Natural killer cell (primary cell): ENCODE measurements around the gene LCA5L. TPM values are rescaled to one million over a fixed set of nuclear protein-coding genes. Genes with fewer than 3 reads are reported as not detected.

Source experiments
- ATAC-seq, 3 donors: fragments of 150-1000 bp in 2 of 3; fragments of 200-7000 bp in 1 of 3; cut with Tn5 transposase; 1 replicate in 1 of 3; 2 replicates in 2 of 3; pipeline ENCODE4 v1.10.0; 2021; ENCODE audit warnings: mild to moderate bottlenecking in 2 of 3, moderate library complexity in 2 of 3
- DNase-seq, 2 donors: peaks; one replicate each; pipeline versions ENCODE4 v3.0.0 to v3.0.0-alpha.2; 2013 to 2021; ENCODE audit warnings: mixed read lengths in 1 of 2
- H3K27ac ChIP-seq: one replicate; pipeline ENCODE4 v1.5.1; 2013; ENCODE audit warnings: mild to moderate bottlenecking, low read length
- H3K27me3 ChIP-seq: one replicate; pipeline ENCODE4 v1.6.1; 2013; ENCODE audit warnings: low read length; ENCODE audit not compliant: control insufficient read depth, insufficient read depth
- H3K36me3 ChIP-seq: one replicate; pipeline ENCODE4 v1.6.1; 2013; ENCODE audit warnings: low read length; ENCODE audit not compliant: control insufficient read depth, insufficient read depth
- H3K4me1 ChIP-seq: one replicate; pipeline ENCODE4 v1.6.1; 2013; ENCODE audit warnings: low read length; ENCODE audit not compliant: control insufficient read depth, insufficient read depth
- H3K4me3 ChIP-seq: one replicate; pipeline ENCODE4 v1.5.1; 2013; ENCODE audit warnings: low read length
- H3K9me3 ChIP-seq: one replicate; pipeline ENCODE4 v1.6.1; 2013; ENCODE audit warnings: low read length; ENCODE audit not compliant: control insufficient read depth, insufficient read depth
- H3K27ac Mint-ChIP-seq, 2 donors: one replicate each; pipeline ENCODE4 v1.8.0; 2022; ENCODE audit warnings: mild to moderate bottlenecking in 2 of 2, mixed read lengths in 2 of 2, moderate library complexity in 1 of 2
- H3K27me3 Mint-ChIP-seq, 2 donors: one replicate each; pipeline ENCODE4 v1.8.0; 2022; ENCODE audit warnings: low read depth in 2 of 2, mixed read lengths in 2 of 2
- H3K36me3 Mint-ChIP-seq: one replicate; pipeline ENCODE4 v1.8.0; 2022; ENCODE audit warnings: mixed read lengths
- H3K4me1 Mint-ChIP-seq, 2 donors: one replicate each; pipeline ENCODE4 v1.8.0; 2022; ENCODE audit warnings: mixed read lengths in 2 of 2
- H3K4me3 Mint-ChIP-seq: one replicate; pipeline ENCODE4 v1.8.0; 2022; ENCODE audit warnings: mild to moderate bottlenecking, moderate library complexity, mixed read lengths
- H3K9me3 Mint-ChIP-seq, 2 donors: one replicate each; pipeline ENCODE4 v1.8.0; 2022; ENCODE audit warnings: mixed read lengths in 2 of 2
- CTCF ChIP-seq: fragments of 200-600 bp; IDR thresholded peaks from one replicate; pipeline ENCODE4 v1.8.0; 2022; ENCODE audit warnings: antibody characterized with exemption
- WGBS: methylation state at CpG from one replicate; pipeline ENCODE4 v1.1.7; 2013; ENCODE audit warnings: missing lambda C conversion rate; ENCODE audit not compliant: insufficient coverage; 5-methylcytosine and 5-hydroxymethylcytosine counted together
- intact Hi-C: fragments of 100-400 bp; cut with micrococcal nuclease; formaldehyde crosslinking; loops from one replicate; pipeline ENCODE4 v1.14.2; 2022
- total RNA-seq, 4 donors: library from RNA; stranded (reverse); fragments of 120-200 nt in 1 of 4; gene quantifications; one replicate each; pipeline versions ENCODE4 v1.2.3 to v1.2.4, GENCODE V29; 2013 to 2022

The LCA5L gene
- total RNA-seq, 3 donors from 2014 or later (not counting 1 experiment from before 2014, with no cell fraction given) = 0.14 to 0.84 TPM; not detected in 1

DNA sequence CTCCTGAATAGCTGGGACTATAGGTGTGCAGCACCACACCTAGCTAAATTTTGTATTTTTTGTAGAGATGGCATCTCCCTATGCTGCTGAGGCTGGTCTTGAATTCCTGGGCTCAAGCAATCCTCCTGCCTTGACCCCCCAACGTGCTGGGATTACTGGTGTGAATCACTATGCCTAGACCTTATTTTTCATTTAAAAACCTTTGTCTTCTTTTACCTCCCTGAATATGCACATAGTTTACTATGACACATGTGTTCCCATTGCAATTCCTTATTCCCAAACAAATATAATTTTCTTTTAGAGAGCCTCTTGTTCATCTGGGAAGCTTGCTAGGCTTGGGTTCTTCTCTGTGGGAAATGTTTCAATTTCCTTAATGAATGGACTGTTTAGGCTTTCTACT lies 23.0 kb upstream of the LCA5L start:
- DNase-seq = no peak
- Histone ChIP-seq H3K4me1 (no peaks in the 10 kb centered on the region), H3K27ac (no peak overlapping the region), H3K27me3 (no peaks in the 10 kb centered on the region), H3K36me3 (no peaks in the 10 kb centered on the region), H3K4me3 (no peak overlapping the region), H3K9me3 (no peaks in the 10 kb centered on the region)
- 88% methylated on average over 1 of the region's 1 CpG for WGBS
- Mint-ChIP-seq H3K27me3 (peaks cover 0 to 10% of the 10 kb centered on the region in 2 donors), H3K4me1 (no peaks in the 10 kb centered on the region), H3K36me3 (no peaks in the 10 kb centered on the region), H3K9me3 (no peaks in the 10 kb centered on the region), H3K4me3 (no peak overlapping the region), H3K27ac (no peak overlapping the region)
- ATAC-seq = no peak
- intact Hi-C loops = no loop called here
- no peak for TF ChIP-seq CTCF

GRCh38 chr21:39467746-39468145 lies 22.2 kb upstream of the LCA5L start:
- H3K27ac Mint-ChIP-seq = no peak overlapping the region
- peaks cover 0 to 10% of the 10 kb centered on the region in 2 donors for H3K27me3 Mint-ChIP-seq
- Histone ChIP-seq H3K36me3 (no peaks in the 10 kb centered on the region), H3K4me3 (no peak overlapping the region), H3K27me3 (no peaks in the 10 kb centered on the region), H3K9me3 (no peaks in the 10 kb centered on the region), H3K4me1 (no peaks in the 10 kb centered on the region), H3K27ac (no peak overlapping the region)
- ATAC-seq (peak in 1 of 3 donors; percentile 17), DNase-seq (no peak)
- no peaks in the 10 kb centered on the region for H3K9me3 Mint-ChIP-seq
- no peak for TF ChIP-seq CTCF
- no peak overlapping the region for H3K4me3 Mint-ChIP-seq
- intact Hi-C loops = no loop called here
- no peaks in the 10 kb centered on the region for H3K36me3 Mint-ChIP-seq
- 82% methylated on average over 3 of the region's 3 CpGs for WGBS
- no peaks in the 10 kb centered on the region for H3K4me1 Mint-ChIP-seq

DNA sequence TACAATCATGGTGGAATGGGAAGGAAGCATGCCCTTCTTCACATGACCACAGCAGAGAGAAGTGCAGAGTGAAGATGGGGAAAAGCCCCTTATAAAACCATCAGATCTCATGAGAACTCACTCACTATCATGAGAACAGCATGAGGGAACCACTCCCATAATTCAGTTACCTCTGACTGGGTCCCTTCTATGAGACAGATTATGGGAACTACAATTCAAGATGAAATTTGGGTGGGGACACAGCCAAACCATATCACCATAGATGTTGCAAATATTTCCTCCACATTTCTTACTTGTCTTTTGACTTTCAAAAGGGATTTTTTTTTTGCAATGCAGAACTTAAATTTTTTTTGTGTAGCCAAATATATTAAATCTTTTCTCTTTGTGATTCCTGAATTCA lies 21.0 kb upstream of the LCA5L start:
- H3K4me1 Mint-ChIP-seq = no peaks in the 10 kb centered on the region
- intact Hi-C loops = no loop called here
- H3K4me3 Mint-ChIP-seq = no peak overlapping the region
- H3K9me3 ChIP-seq = no peaks in the 10 kb centered on the region
- no peaks in the 10 kb centered on the region for H3K4me1 ChIP-seq
- H3K27ac Mint-ChIP-seq = no peak overlapping the region
- no peak overlapping the region for H3K4me3 ChIP-seq
- TF ChIP-seq CTCF = no peak
- H3K27me3 Mint-ChIP-seq = peaks cover 0 to 6% of the 10 kb centered on the region in 2 donors
- H3K9me3 Mint-ChIP-seq = no peaks in the 10 kb centered on the region
- DNase-seq = no peak
- H3K27me3 ChIP-seq = no peaks in the 10 kb centered on the region
- no peaks in the 10 kb centered on the region for H3K36me3 Mint-ChIP-seq
- H3K36me3 ChIP-seq = no peaks in the 10 kb centered on the region
- ATAC-seq = no peak
- no peak overlapping the region for H3K27ac ChIP-seq

- no peaks in the 10 kb centered on the region for H3K9me3 ChIP-seq
- no peak overlapping the region for H3K27ac ChIP-seq
- no peak overlapping the region for H3K4me3 ChIP-seq
- TF ChIP-seq CTCF = no peak
- intact Hi-C loops = no loop called here
- no peaks in the 10 kb centered on the region for H3K36me3 ChIP-seq
- no peaks in the 10 kb centered on the region for H3K4me1 ChIP-seq
- H3K9me3 Mint-ChIP-seq = no peaks in the 10 kb centered on the region
- H3K36me3 Mint-ChIP-seq = no peaks in the 10 kb centered on the region
- H3K27ac Mint-ChIP-seq = no peak overlapping the region
- no peaks in the 10 kb centered on the region for H3K27me3 Mint-ChIP-seq
- no peaks in the 10 kb centered on the region for H3K27me3 ChIP-seq
- DNase-seq = no peak
- H3K4me3 Mint-ChIP-seq = no peak overlapping the region
- ATAC-seq = no peak
- no peaks in the 10 kb centered on the region for H3K4me1 Mint-ChIP-seq
- WGBS = 100% methylated on average over 2 of the region's 3 CpGs
Observed at GRCh38 chr21:39463308-39463707, 17.7 kb upstream of the LCA5L start.
